ENCODE data around the gene ADGRG6.

Gene ADGRG6

GRCh38 chr6:142481466-142481865 is 179.7 kb downstream of the ADGRG6 start:
- DNase-seq (ENCODE audit: low spot score) = no peak

- no peak for DNase-seq (ENCODE audit: low spot score)
Observed at GRCh38 chr6:142482249-142482648, 180.4 kb downstream of the ADGRG6 start.

GRCh38 chr6:142482974-142483373 is 181.2 kb downstream of the ADGRG6 start:
- no peak for DNase-seq (ENCODE audit: low spot score)

- no peak for DNase-seq (ENCODE audit: low spot score)
Observed at GRCh38 chr6:142485256-142485655, 183.4 kb downstream of the ADGRG6 start.

- DNase-seq (ENCODE audit: low spot score) = no peak
Observed at GRCh38 chr6:142489722-142490610, 188.2 kb downstream of the ADGRG6 start.

All from SK-N-DZ (cell line).